Spinal cord (tissue), 10 donors: ENCODE results near the gene SHC2. TPM values are rescaled to one million over a fixed set of nuclear protein-coding genes. Genes with fewer than 3 reads are reported as not detected.

ENCODE experiments used
- DNase-seq, 6 donors: peaks; one replicate each; pipeline versions ENCODE4 v3.0.0 to v3.0.0-alpha.2; 2013 to 2015; ENCODE audit warnings: low spot score in 6 of 6, low read depth in 4 of 6
- H3K27ac ChIP-seq: one replicate; pipeline ENCODE4 v1.5.1; 2013; ENCODE audit warnings: low read depth, low read length, control low read depth
- H3K27me3 ChIP-seq: one replicate; pipeline ENCODE4 v1.6.1; 2013; ENCODE audit warnings: low read length; ENCODE audit not compliant: control insufficient read depth, insufficient read depth
- H3K36me3 ChIP-seq: one replicate; pipeline ENCODE4 v1.6.1; 2013; ENCODE audit warnings: low read length; ENCODE audit not compliant: control insufficient read depth, insufficient read depth
- H3K4me1 ChIP-seq: one replicate; pipeline ENCODE4 v1.6.1; 2013; ENCODE audit warnings: low read length; ENCODE audit not compliant: control insufficient read depth, insufficient read depth
- H3K4me3 ChIP-seq: one replicate; pipeline ENCODE4 v1.5.1; 2013; ENCODE audit warnings: low read depth, low read length, control low read depth
- H3K9me3 ChIP-seq: one replicate; pipeline ENCODE4 v1.6.1; 2013; ENCODE audit warnings: low read length; ENCODE audit not compliant: control insufficient read depth, insufficient read depth
- WGBS: methylation state at CpG from one replicate; pipeline ENCODE4 v1.1.5; 2013; ENCODE audit warnings: missing lambda C conversion rate; ENCODE audit not compliant: insufficient coverage; 5-methylcytosine and 5-hydroxymethylcytosine counted together
- long read RNA-seq, 4 donors: transcript quantifications; one replicate each; lab custom pipeline, GENCODE V29; 2026
- polyA plus RNA-seq, 2 donors: library from polyadenylated mRNA; unstranded; fragments of 120-200 nt; gene quantifications; one replicate each; pipeline ENCODE4 v1.2.1, GENCODE V29; 2013; ENCODE audit not compliant: insufficient read length in 2 of 2
- total RNA-seq, 2 donors: library from RNA; depleted of rRNA in 1 of 2; stranded (reverse); fragments of 120-200 nt in 1 of 2; fragments of >200 nt in 1 of 2; gene quantifications; one replicate each; pipeline versions ENCODE4 v1.2.3 to v1.2.4, GENCODE V29; 2013 to 2014
- donor health status: healthy.

Gene SHC2
- total RNA-seq (10 to 100 TPM; 15.5 to 24.2 TPM), polyA plus RNA-seq (100 to 1,000 TPM in 1 of 2 donors, 10 to 100 TPM in 1; 92.7 to 111 TPM)
- long read RNA-seq, donor 1, transcript SHC2-201 (13 exons, 2,494 nt): major isoform, 11 of 16 reads
- long read RNA-seq, donor 1, partial matches to known transcripts: 0 of 16 reads
- long read RNA-seq, donor 1, other reads (novel, unspliced or antisense): 0 of 16 reads
- long read RNA-seq, donor 2, partial matches to known transcripts: 11 of 14 reads
- long read RNA-seq, donor 2, other reads (novel, unspliced or antisense): 0 of 14 reads
- long read RNA-seq, donor 3, partial matches to known transcripts: 0 of 8 reads
- long read RNA-seq, donor 3, other reads (novel, unspliced or antisense): 0 of 8 reads
- long read RNA-seq, donor 4, partial matches to known transcripts: 0 of 1 reads
- long read RNA-seq, donor 4, other reads (novel, unspliced or antisense): 0 of 1 reads

DNA sequence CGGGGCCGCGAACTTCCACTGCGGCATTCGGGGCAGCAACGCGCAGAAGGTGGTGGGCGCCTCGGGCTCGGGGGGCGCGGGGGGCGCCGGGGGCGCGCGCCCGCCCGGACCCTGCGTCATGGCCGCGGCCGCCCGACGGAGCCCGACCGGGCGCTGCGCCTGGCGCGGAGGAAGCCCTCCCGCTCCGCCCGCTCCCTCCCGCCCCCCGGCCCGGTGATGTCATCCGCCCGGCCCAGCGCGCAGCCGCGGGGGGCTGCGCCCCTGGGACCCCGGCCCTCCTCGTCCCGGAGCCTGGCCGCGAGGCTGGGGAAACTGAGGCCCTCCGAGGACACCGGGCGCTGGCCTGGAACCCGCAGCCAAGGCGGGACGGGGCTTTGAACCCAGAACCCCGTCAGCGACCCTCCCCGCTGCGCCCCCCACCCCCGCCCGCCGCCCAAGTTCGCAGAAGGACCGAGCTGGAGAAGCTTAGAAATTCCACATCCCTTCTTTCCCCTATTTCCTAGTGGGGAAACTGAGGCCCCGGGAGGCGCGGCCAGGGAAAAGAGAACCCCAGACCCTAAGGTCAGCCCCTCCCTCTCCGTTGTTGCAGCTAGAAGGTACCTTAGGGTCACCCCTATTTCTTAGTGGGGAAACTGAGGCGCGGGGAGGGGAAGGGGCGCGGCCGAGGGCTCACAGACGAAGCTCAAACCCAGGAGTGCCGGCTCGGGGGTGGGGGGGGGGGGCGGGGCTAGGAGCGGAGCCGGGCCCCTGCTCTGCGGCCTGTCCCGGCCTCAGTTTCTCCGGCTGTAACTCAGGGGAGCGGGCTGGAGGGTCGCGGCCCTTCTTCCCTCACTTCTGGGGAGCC, at the start of gene SHC2:
TSS of gene SHC2 (minus strand) at position 157 of the 844 bp plus-strand sequence. CDS start at position 120, 37 bp downstream.
- peak within 1 kb of the TSS; percentile 61 for H3K27ac ChIP-seq
- H3K36me3 ChIP-seq: peaks cover 24% of the 10 kb centered on the region
- H3K4me3 ChIP-seq: peak within 1 kb of the TSS; percentile 61
- no peaks in the 10 kb centered on the region for H3K9me3 ChIP-seq
- WGBS: under 1% methylated on average over 72 of the region's 85 CpGs
- DNase-seq: peak in 3 of 6 donors; percentile 22 to 78 (median 74)
- H3K27me3 ChIP-seq: peaks cover 3% of the 10 kb centered on the region
- H3K4me1 ChIP-seq: peaks cover 25% of the 10 kb centered on the region

DNA sequence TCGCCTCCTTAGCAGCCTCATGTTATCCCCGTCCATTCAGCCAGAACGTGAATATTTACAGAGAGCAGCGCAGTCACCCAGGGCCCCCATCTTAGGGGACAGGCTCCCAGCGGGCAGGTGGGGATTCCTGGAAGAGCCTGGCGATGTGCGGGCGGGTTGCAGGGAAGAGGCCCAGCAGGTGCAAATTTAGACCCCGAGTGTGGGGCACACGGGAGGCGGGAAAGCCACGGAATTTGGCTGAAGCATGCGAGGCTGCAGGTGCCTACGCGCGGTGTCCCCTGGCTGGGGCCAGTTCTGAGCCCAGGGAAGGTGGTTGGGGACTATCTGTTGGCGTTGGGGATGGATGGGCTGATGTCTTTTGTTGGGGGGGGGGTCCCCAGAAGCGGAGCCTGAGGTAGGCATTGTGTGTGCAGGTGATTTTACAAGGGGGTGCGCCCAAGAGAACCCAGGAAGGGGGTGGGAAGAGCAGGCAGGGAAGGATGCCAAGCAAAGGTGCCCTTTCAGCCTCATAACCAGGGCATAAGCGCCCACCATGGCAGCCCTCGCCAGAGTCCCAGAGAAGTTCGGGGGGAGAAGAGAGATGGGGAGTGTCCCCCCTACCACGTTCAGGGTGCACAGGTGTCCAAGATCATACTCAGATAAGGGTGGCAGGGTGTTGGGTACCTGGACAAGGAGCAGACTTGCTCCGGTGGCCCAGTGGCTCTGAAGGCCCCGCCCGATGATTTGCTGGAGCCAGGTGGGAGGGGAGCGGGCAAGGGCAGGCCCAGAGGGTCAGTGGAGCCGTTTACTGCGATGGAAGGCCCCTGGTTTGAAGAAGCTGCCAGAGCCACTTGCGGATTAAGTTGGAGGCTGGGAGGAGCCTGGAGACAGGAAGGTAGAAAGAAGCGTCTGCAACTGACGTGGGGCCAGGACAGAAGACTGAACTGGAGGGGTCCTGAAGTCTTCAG, 47.6 kb upstream of the SHC2 start:
- WGBS: 59% methylated on average over 31 of the region's 32 CpGs
- H3K4me3 ChIP-seq: peak overlapping the region; percentile 95
- no peak overlapping the region for H3K27ac ChIP-seq
- no peaks in the 10 kb centered on the region for H3K27me3 ChIP-seq
- no peak for DNase-seq
- peaks cover 46% of the 10 kb centered on the region for H3K36me3 ChIP-seq
- H3K9me3 ChIP-seq: no peaks in the 10 kb centered on the region
- H3K4me1 ChIP-seq: peaks cover 49% of the 10 kb centered on the region

DNA sequence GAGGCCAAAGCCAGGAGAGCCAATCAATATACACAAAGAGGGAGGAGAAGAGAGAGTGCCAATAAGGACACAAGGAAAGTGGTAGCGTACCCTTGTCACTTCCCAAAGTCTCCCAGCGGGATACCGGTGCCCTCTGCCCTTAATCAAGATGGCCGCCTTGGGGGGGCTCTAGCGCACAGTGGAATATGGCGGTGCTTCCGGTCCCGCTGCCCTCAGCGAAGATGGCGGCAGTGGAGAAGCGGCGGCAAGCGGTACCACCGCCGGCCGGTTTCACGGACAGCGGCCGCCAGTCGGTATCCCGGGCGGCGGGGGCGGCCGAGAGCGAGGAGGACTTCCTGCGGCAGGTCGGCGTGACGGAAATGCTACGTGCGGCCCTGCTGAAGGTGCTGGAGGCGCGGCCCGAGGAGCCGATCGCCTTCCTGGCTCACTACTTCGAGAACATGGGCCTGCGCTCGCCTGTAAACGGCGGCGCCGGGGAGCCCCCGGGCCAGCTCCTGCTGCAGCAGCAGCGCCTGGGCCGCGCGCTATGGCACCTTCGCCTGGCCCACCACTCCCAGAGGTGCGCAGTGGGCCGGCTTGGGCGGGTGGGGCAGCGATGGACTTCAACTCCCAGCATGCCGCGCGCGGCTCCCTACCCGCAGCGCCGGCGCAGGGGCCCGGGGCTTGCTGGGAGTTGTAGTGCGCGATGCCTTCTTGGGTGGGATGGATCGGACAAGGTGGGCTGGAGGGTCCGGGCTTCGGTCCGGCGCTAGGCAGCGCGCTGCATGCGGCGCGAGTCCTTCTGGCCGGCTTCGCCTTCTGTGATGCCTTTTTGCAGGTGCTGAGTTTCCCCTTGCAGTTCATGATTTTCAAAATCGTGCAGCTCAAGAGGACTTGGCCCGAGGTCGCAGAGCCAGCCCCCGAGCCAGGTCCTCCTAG, 46.7 kb upstream of the SHC2 start, which contains the start of gene TPGS1:
TSS of gene TPGS1 (plus strand) at position 212 of the 918 bp plus-strand sequence. CDS start at position 222, 10 bp downstream.
- peak; percentile 100 for DNase-seq
- Histone ChIP-seq H3K27ac (peak within 1 kb of the TSS; percentile 97), H3K9me3 (no peaks in the 10 kb centered on the region), H3K27me3 (no peaks in the 10 kb centered on the region), H3K36me3 (peaks cover 37% of the 10 kb centered on the region), H3K4me1 (peaks cover 41% of the 10 kb centered on the region), H3K4me3 (peak within 1 kb of the TSS; percentile 95)
- WGBS: under 1% methylated on average over 80 of the region's 81 CpGs

- peaks cover 30% of the 10 kb centered on the region for H3K36me3 ChIP-seq
- 3% methylated on average over 46 of the region's 48 CpGs for WGBS
- H3K27me3 ChIP-seq: no peaks in the 10 kb centered on the region
- H3K9me3 ChIP-seq: no peaks in the 10 kb centered on the region
- peak in 3 of 6 donors; percentile 81 to 97 (median 88) for DNase-seq
- peaks cover 36% of the 10 kb centered on the region for H3K4me1 ChIP-seq
- peak overlapping the region; percentile 97 for H3K27ac ChIP-seq
- peak overlapping the region; percentile 95 for H3K4me3 ChIP-seq
These were observed 45.8 kb upstream of the SHC2 start for GRCh38 chr19:506404-507285.

DNA sequence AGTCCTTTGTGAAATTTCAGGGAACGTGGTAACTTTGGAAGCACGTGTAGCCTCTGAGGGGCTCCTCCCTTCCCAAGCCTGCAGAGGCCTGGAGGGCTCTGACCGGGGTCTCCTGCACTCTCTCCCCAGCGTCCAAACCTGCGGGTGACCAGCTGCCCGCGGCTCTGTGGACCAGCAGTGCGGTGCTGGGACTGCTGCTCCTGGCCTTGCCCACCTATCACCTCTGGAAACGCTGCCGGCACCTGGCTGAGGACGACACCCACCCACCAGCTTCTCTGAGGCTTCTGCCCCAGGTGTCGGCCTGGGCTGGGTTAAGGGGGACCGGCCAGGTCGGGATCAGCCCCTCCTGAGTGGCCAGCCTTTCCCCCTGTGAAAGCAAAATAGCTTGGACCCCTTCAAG, 43.8 kb upstream of the SHC2 start:
- DNase-seq: no peak
- 85% methylated on average over 14 of the region's 14 CpGs for WGBS
- Histone ChIP-seq H3K27ac (no peak overlapping the region), H3K9me3 (no peaks in the 10 kb centered on the region), H3K36me3 (peaks cover 10% of the 10 kb centered on the region), H3K4me1 (peaks cover 22% of the 10 kb centered on the region), H3K4me3 (no peak overlapping the region), H3K27me3 (peaks cover 2% of the 10 kb centered on the region)

GRCh38 chr19:501646-502045, 40.8 kb upstream of the SHC2 start:
- Histone ChIP-seq H3K9me3 (no peaks in the 10 kb centered on the region), H3K4me3 (no peak overlapping the region), H3K27ac (no peak overlapping the region), H3K4me1 (peaks cover 12% of the 10 kb centered on the region), H3K36me3 (no peaks in the 10 kb centered on the region), H3K27me3 (peaks cover 22% of the 10 kb centered on the region)
- DNase-seq: no peak
- WGBS: 77% methylated on average over 13 of the region's 17 CpGs

GRCh38 chr19:498977-499623, 38.3 kb upstream of the SHC2 start:
- no peak overlapping the region for H3K27ac ChIP-seq
- no peaks in the 10 kb centered on the region for H3K9me3 ChIP-seq
- DNase-seq: no peak
- 72% methylated on average over 29 of the region's 31 CpGs for WGBS
- H3K27me3 ChIP-seq: peaks cover 29% of the 10 kb centered on the region
- no peaks in the 10 kb centered on the region for H3K36me3 ChIP-seq
- peaks cover 21% of the 10 kb centered on the region for H3K4me1 ChIP-seq
- no peak overlapping the region for H3K4me3 ChIP-seq
